ENCODE data around the gene CX3CR1. TPM values are rescaled to one million over a fixed set of nuclear protein-coding genes. Genes with fewer than 3 reads are reported as not detected.

CX3CR1 gene
- total and polyA plus RNA-seq, 2 experiments from 2014 or later, result not detected

GRCh38 chr3:39275052-39275451 lies 4.8 kb downstream of the CX3CR1 start:
- WGBS, 2 experiments (ENCODE audit: low coverage in 1 of 2, low lambda C conversion rate in 2 of 2, missing lambda C conversion rate in 2 of 2), result 68 to 71% methylated on average over 3 of the region's 3 CpGs
- DNase-seq, result no peak
- TF ChIP-seq EZH2 (IDR thresholded peaks at IDR 0.05; ENCODE audit: insufficient read depth, poor library complexity, severe bottlenecking), result no peak
- no peak for TF ChIP-seq EZH2phosphoT487 (IDR thresholded peaks at IDR 0.05; ENCODE audit: insufficient read depth, low read depth)

GRCh38 chr3:39273119-39273518 lies 6.7 kb downstream of the CX3CR1 start:
- no peak overlapping the region for H3K4me3 ChIP-seq
- TF ChIP-seq EZH2 (IDR thresholded peaks at IDR 0.05; ENCODE audit: insufficient read depth, poor library complexity, severe bottlenecking) (no peak), EZH2phosphoT487 (IDR thresholded peaks at IDR 0.05; ENCODE audit: insufficient read depth, low read depth) (no peak)
- no peak overlapping the region for H2AFZ ChIP-seq
- no peak for DNase-seq
- no peaks in the 10 kb centered on the region for H3K9me2 ChIP-seq (ENCODE audit: insufficient read depth)
- no peaks in the 10 kb centered on the region for H4K20me1 ChIP-seq (ENCODE audit: insufficient read depth)
- H3K9ac ChIP-seq, result no peak overlapping the region
- H3K79me2 ChIP-seq (ENCODE audit: insufficient read depth), result no peaks in the 10 kb centered on the region
- H3K36me3 ChIP-seq (ENCODE audit: low read depth), result no peaks in the 10 kb centered on the region
- no peaks in the 10 kb centered on the region for H3K4me1 ChIP-seq (ENCODE audit: insufficient read depth)
- no peak overlapping the region for H3K4me2 ChIP-seq (ENCODE audit: unreplicated experiment)
- H3K9me3 ChIP-seq (ENCODE audit: low read depth), result no peaks in the 10 kb centered on the region
- H3K27ac ChIP-seq, result no peak overlapping the region
- WGBS, 2 experiments (ENCODE audit: low coverage in 1 of 2, low lambda C conversion rate in 2 of 2, missing lambda C conversion rate in 2 of 2), result 37 to 40% methylated on average over 3 of the region's 3 CpGs
- in situ Hi-C loops (cut with MboI), result loop anchor here (10.0 kb wide), 1 partner anchor 148 kb away; no protein-coding TSS in a partner anchor
- peaks cover 20% of the 10 kb centered on the region for H3K27me3 ChIP-seq (replicated peaks; ENCODE audit: insufficient read depth)
- H3F3A ChIP-seq (ENCODE audit: insufficient read depth), result no peaks in the 10 kb centered on the region

More at GRCh38 chr3:39275052-39275451, 4.8 kb downstream of the CX3CR1 start:
- no peaks in the 10 kb centered on the region for H3K79me2 ChIP-seq (ENCODE audit: insufficient read depth)
- no peaks in the 10 kb centered on the region for H3K9me3 ChIP-seq (ENCODE audit: low read depth)
- H4K20me1 ChIP-seq (ENCODE audit: insufficient read depth), result no peaks in the 10 kb centered on the region
- no peaks in the 10 kb centered on the region for H3K9me2 ChIP-seq (ENCODE audit: insufficient read depth)
- H3K9ac ChIP-seq, result no peak overlapping the region
- H3K36me3 ChIP-seq (ENCODE audit: low read depth), result no peaks in the 10 kb centered on the region
- no peaks in the 10 kb centered on the region for H3F3A ChIP-seq (ENCODE audit: insufficient read depth)
- in situ Hi-C loops (cut with MboI), result loop anchor here (10.0 kb wide), 1 partner anchor 150 kb away; no protein-coding TSS in a partner anchor
- H3K4me3 ChIP-seq, result no peak overlapping the region
- H3K4me1 ChIP-seq (ENCODE audit: insufficient read depth), result no peaks in the 10 kb centered on the region
- no peak overlapping the region for H3K4me2 ChIP-seq (ENCODE audit: unreplicated experiment)
- H2AFZ ChIP-seq, result no peak overlapping the region
- peaks cover 20% of the 10 kb centered on the region for H3K27me3 ChIP-seq (replicated peaks; ENCODE audit: insufficient read depth)
- H3K27ac ChIP-seq, result no peak overlapping the region

- no peaks in the 10 kb centered on the region for H3K9me3 ChIP-seq (ENCODE audit: low read depth)
- H3K27me3 ChIP-seq (replicated peaks; ENCODE audit: insufficient read depth), result peaks cover 29% of the 10 kb centered on the region
- H3K79me2 ChIP-seq (ENCODE audit: insufficient read depth), result no peaks in the 10 kb centered on the region
- H3F3A ChIP-seq (ENCODE audit: insufficient read depth), result no peaks in the 10 kb centered on the region
- no peaks in the 10 kb centered on the region for H4K20me1 ChIP-seq (ENCODE audit: insufficient read depth)
- WGBS, 2 experiments (ENCODE audit: low coverage in 1 of 2, low lambda C conversion rate in 2 of 2, missing lambda C conversion rate in 2 of 2), result 63% methylated on average over 2 of the region's 2 CpGs
- no peak for DNase-seq
- H3K4me1 ChIP-seq (ENCODE audit: insufficient read depth), result no peaks in the 10 kb centered on the region
- H2AFZ ChIP-seq, result no peak overlapping the region
- H3K27ac ChIP-seq, result no peak overlapping the region
- no peak overlapping the region for H3K9ac ChIP-seq
- TF ChIP-seq EZH2phosphoT487 (IDR thresholded peaks at IDR 0.05; ENCODE audit: insufficient read depth, low read depth) (no peak), EZH2 (IDR thresholded peaks at IDR 0.05; ENCODE audit: insufficient read depth, poor library complexity, severe bottlenecking) (no peak)
- H3K9me2 ChIP-seq (ENCODE audit: insufficient read depth), result no peaks in the 10 kb centered on the region
- H3K4me3 ChIP-seq, result no peak overlapping the region
- in situ Hi-C loops (cut with MboI), result loop anchor here (10.0 kb wide), 1 partner anchor 147 kb away; no protein-coding TSS in a partner anchor
- no peak overlapping the region for H3K4me2 ChIP-seq (ENCODE audit: unreplicated experiment)
- no peaks in the 10 kb centered on the region for H3K36me3 ChIP-seq (ENCODE audit: low read depth)
These were observed 7.6 kb downstream of the CX3CR1 start for GRCh38 chr3:39272191-39272590.

- Histone ChIP-seq H3K9me3 (ENCODE audit: low read depth) (no peaks in the 10 kb centered on the region), H3K9ac (no peak overlapping the region), H3K79me2 (ENCODE audit: insufficient read depth) (no peaks in the 10 kb centered on the region), H3K4me1 (ENCODE audit: insufficient read depth) (no peaks in the 10 kb centered on the region), H4K20me1 (ENCODE audit: insufficient read depth) (no peaks in the 10 kb centered on the region), H3K36me3 (ENCODE audit: low read depth) (no peaks in the 10 kb centered on the region), H3K9me2 (ENCODE audit: insufficient read depth) (no peaks in the 10 kb centered on the region), H3K4me2 (ENCODE audit: unreplicated experiment) (no peak overlapping the region), H3K27ac (no peak overlapping the region), H2AFZ (no peak overlapping the region), H3K27me3 (replicated peaks; ENCODE audit: insufficient read depth) (peaks cover 27% of the 10 kb centered on the region), H3K4me3 (no peak overlapping the region), H3F3A (ENCODE audit: insufficient read depth) (no peaks in the 10 kb centered on the region)
- in situ Hi-C loops (cut with MboI), result loop anchor here (10.0 kb wide), 1 partner anchor 147 kb away; no protein-coding TSS in a partner anchor
- DNase-seq, result no peak
- 67 to 68% methylated on average over 6 of the region's 6 CpGs for WGBS, 2 experiments (ENCODE audit: low coverage in 1 of 2, low lambda C conversion rate in 2 of 2, missing lambda C conversion rate in 2 of 2)
- TF ChIP-seq EZH2 (IDR thresholded peaks at IDR 0.05; ENCODE audit: insufficient read depth, poor library complexity, severe bottlenecking), result no peak
- no peak for TF ChIP-seq EZH2phosphoT487 (IDR thresholded peaks at IDR 0.05; ENCODE audit: insufficient read depth, low read depth)
These were observed 8.4 kb downstream of the CX3CR1 start for GRCh38 chr3:39271363-39271914.

Measured in GM23248 (cell line).